Right atrium auricular region (tissue), 2 donors: Measurements from ENCODE around the gene PSD2. TPM values are rescaled to one million over a fixed set of nuclear protein-coding genes. Genes with fewer than 3 reads are reported as not detected.

Experiments used
- DNase-seq: peaks from one replicate; pipeline ENCODE4 v3.0.0-alpha.2; 2019; ENCODE audit warnings: low spot score
- H3K27ac ChIP-seq, 2 donors: fragments of 200-600 bp; sonication (generic); 1 replicate in 1 of 2; 2 replicates in 1 of 2; pipeline ENCODE4 v1.5.1; 2016 to 2019
- H3K27me3 ChIP-seq, 2 donors: fragments of 200-600 bp; sonication (generic); one replicate each; pipeline versions ENCODE4 v1.5.1 to v1.6.0; 2017 to 2019
- H3K36me3 ChIP-seq: fragments of 200-600 bp; sonication (generic); one replicate; pipeline ENCODE4 v1.5.1; 2016
- H3K4me1 ChIP-seq, 2 donors: fragments of 200-600 bp; sonication (generic); one replicate each; pipeline versions ENCODE4 v1.5.1 to v1.6.0; 2017 to 2019
- H3K4me3 ChIP-seq, 2 donors: fragments of 200-600 bp; sonication (generic); 1 replicate in 1 of 2; 2 replicates in 1 of 2; pipeline ENCODE4 v1.5.1; 2017 to 2019; ENCODE audit warnings: mild to moderate bottlenecking in 1 of 2, moderate library complexity in 1 of 2
- H3K9me3 ChIP-seq, 2 donors: fragments of 200-600 bp; sonication (generic); one replicate each; pipeline ENCODE4 v1.5.1; 2019
- total RNA-seq, 2 donors: library from RNA; depleted of rRNA; stranded (reverse); fragments of >200 nt; gene quantifications; one replicate each; pipeline ENCODE4 v1.1.0, GENCODE V29; 2016
- TF ChIP-seq, protein P1 (sequence below), 2 donors: fragments of 200-600 bp; sonication (generic); IDR thresholded peaks; one replicate each; pipeline ENCODE4 v1.5.1; 2019; ENCODE audit warnings: antibody characterized with exemption in 2 of 2

Gene PSD2
- total RNA-seq, 2 donors from 2014 or later = 0.12 to 0.19 TPM

DNA sequence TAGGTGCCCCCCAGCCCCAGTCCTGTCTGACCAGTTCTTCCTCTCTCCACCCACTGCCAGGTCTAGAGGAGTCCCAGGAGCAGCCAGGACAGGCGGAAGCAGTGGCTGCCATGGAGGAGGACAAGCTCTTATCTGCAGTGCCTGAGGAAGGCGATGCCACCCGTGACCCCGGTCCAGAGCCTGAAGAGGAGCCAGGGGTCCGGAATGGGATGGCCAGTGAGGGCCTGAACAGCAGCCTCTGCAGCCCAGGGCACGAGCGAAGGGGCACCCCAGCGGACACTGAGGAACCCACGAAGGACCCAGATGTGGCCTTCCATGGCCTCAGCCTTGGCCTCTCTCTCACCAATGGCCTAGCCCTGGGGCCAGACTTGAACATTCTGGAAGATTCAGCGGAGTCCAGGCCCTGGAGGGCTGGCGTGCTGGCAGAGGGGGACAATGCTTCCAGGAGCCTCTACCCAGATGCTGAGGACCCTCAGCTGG lies 13.8 kb downstream of the PSD2 start:
- H3K4me1 ChIP-seq = no peaks in the 10 kb centered on the region
- no peaks in the 10 kb centered on the region for H3K9me3 ChIP-seq
- TF ChIP-seq, protein P1, sequence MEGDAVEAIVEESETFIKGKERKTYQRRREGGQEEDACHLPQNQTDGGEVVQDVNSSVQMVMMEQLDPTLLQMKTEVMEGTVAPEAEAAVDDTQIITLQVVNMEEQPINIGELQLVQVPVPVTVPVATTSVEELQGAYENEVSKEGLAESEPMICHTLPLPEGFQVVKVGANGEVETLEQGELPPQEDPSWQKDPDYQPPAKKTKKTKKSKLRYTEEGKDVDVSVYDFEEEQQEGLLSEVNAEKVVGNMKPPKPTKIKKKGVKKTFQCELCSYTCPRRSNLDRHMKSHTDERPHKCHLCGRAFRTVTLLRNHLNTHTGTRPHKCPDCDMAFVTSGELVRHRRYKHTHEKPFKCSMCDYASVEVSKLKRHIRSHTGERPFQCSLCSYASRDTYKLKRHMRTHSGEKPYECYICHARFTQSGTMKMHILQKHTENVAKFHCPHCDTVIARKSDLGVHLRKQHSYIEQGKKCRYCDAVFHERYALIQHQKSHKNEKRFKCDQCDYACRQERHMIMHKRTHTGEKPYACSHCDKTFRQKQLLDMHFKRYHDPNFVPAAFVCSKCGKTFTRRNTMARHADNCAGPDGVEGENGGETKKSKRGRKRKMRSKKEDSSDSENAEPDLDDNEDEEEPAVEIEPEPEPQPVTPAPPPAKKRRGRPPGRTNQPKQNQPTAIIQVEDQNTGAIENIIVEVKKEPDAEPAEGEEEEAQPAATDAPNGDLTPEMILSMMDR (IDR thresholded peaks at IDR 0.05) = no peak
- no peak overlapping the region for H3K4me3 ChIP-seq
- H3K36me3 ChIP-seq = no peaks in the 10 kb centered on the region
- no peak overlapping the region for H3K27ac ChIP-seq
- no peaks in the 10 kb centered on the region for H3K27me3 ChIP-seq
- no peak for DNase-seq

DNA sequence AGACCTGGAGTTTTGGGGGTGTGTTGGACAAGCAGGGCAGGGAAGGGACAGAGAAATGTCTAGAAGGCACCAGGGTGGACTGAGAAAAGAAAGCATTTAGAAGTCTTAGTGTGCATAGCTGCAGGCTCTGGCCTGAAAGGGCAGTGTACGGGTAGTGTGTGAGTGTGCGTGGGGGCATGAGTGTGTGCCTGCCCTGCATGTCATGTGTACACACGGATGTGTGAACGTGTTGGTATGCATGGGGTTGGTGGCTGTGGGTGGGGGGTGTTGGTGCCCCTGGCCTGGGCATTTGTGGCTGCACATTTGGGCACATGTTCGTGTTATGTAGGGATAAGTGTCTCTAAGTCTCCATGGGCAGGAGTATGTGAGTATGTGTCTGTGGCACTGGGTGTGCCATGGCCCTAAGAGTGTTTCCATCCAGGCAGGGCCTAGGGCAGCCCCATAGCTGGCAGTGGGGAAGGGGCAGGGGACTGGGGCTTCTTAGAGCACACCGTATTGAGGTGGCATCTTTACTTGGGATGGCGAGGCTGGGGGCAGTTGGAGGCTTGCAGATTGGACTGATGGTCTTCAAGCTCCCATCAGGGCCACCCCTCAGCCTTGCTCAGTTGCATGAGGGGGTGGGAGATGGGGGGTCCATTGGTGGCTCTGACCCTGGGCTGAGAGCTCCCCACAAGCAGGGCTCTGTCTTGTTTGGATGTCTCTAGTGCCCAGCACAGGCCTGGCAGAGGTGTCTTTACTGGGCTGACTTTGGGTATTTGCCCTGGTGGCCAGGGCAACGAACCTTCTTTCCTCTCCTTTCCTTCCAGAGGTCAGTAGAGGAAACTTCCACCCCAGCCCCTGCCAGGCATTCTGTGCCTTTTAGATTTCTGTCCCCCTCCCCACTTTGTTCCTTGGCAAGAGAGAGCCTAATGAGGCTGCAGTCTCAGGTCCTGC lies 15.0 kb downstream of the PSD2 start:
- no peak overlapping the region for H3K4me3 ChIP-seq
- no peaks in the 10 kb centered on the region for H3K9me3 ChIP-seq
- TF ChIP-seq, protein P1 (IDR thresholded peaks at IDR 0.05) = no peak
- H3K27ac ChIP-seq = no peak overlapping the region
- H3K4me1 ChIP-seq = no peaks in the 10 kb centered on the region
- no peaks in the 10 kb centered on the region for H3K36me3 ChIP-seq
- no peaks in the 10 kb centered on the region for H3K27me3 ChIP-seq
- no peak for DNase-seq

DNA sequence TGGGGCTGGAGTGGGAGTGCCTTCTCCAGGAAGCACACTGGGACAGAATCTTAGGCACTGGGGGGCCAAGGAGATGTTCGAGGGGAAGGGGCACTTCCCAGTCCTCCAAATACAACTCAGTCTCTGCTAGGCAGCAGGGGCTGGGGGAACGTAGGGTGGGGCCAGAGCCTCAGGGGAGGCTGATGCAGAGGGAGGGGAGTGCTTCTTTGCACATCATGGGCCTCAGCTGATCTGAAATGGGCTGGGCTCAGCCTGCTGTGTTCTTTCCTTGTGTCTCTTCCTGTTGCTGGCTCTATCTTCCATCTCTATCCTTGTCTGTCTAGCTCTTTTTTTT lies 15.6 kb downstream of the PSD2 start:
- Histone ChIP-seq H3K4me3 (no peak overlapping the region), H3K36me3 (no peaks in the 10 kb centered on the region), H3K27ac (no peak overlapping the region), H3K9me3 (no peaks in the 10 kb centered on the region), H3K4me1 (no peaks in the 10 kb centered on the region), H3K27me3 (no peaks in the 10 kb centered on the region)
- no peak for DNase-seq
- TF ChIP-seq, protein P1 (IDR thresholded peaks at IDR 0.05) = no peak

DNA sequence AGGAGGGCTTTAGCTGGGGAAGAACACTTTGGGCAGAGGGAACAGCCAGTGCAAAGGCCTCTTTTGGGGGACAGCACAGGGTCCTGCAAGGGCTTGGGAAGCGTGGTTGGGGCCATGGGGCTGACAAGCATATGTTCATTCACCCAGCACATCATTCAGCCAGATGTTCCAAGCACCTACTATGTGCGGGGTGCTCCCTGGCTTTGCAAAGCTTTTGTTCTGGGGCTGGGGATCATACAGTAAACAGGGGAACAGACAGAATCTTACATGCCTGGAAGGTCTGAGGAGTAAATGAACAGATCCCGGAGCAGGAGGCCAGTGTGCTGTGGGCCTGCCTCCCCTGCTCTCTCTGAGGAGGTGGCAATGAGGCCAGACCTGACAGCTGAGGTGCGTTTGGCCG lies 16.7 kb downstream of the PSD2 start:
- H3K36me3 ChIP-seq = no peaks in the 10 kb centered on the region
- H3K4me3 ChIP-seq = no peak overlapping the region
- H3K9me3 ChIP-seq = no peaks in the 10 kb centered on the region
- no peak overlapping the region for H3K27ac ChIP-seq
- DNase-seq = no peak
- TF ChIP-seq, protein P1 (IDR thresholded peaks at IDR 0.05) = no peak
- H3K27me3 ChIP-seq = no peaks in the 10 kb centered on the region
- H3K4me1 ChIP-seq = no peaks in the 10 kb centered on the region

DNA sequence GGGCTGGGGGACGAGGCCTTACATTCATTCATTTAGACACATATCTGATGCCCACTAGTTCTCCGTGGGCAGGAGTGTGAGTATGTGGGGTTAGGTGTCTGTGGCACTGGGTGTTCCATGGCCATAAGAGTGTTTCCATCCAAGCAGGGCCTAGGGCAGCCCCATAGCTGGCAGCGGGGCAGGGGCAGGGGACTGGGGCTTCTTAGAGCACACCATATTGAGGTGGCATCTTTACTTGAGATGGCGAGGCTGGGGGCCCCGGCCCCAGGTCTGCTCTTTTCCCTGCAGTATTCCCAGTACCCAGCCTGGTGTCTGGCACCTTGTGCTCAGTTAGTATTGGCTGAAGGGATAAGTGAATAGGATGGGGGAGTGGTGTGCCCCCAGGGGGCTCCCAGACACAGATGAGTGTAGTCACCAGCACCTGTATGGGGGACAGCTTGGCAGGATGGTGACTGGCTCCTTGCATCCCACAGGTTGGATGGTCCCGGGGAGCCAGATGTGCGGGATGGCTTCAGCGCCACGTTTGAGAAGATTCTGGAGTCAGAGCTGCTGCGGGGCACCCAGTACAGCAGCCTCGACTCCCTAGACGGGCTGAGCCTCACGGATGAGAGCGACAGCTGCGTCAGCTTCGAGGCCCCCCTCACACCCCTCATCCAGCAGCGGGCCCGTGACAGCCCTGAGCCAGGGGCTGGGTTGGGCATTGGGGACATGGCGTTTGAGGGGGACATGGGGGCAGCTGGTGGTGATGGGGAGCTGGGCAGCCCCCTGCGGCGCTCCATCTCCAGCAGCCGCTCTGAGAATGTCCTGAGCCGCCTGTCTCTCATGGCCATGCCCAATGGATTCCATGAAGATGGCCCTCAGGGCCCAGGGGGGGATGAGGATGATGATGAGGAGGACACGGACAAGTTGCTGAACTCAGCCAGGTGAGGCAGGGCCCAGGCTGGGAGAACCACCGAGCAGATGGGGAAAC lies 17.5 kb downstream of the PSD2 start:
- Histone ChIP-seq H3K36me3 (no peaks in the 10 kb centered on the region), H3K27ac (no peak overlapping the region), H3K4me3 (no peak overlapping the region), H3K4me1 (no peaks in the 10 kb centered on the region), H3K9me3 (no peaks in the 10 kb centered on the region), H3K27me3 (no peaks in the 10 kb centered on the region)
- DNase-seq = no peak
- TF ChIP-seq, protein P1 (IDR thresholded peaks at IDR 0.05) = no peak
